Endothelial cell of umbilical vein (primary cell): ENCODE measurements around the gene PACS1.

Experiments used
- CTCF ChIP-seq, 2 donors: IDR thresholded peaks; 1 replicate in 1 of 2; 2 replicates in 1 of 2; pipeline ENCODE4 v1.5.1; 2011; ENCODE audit warnings: low read length in 2 of 2, mild to moderate bottlenecking in 2 of 2, moderate library complexity in 2 of 2, control low read depth in 1 of 2, inconsistent platforms in 1 of 2, low read depth in 1 of 2; ENCODE audit not compliant: insufficient read depth in 1 of 2; ENCODE audit errors: extremely low read depth in 1 of 2
- EZH2 ChIP-seq: IDR thresholded peaks from 2 replicates; pipeline ENCODE4 v1.6.1; 2012; ENCODE audit warnings: borderline replicate concordance, low read depth, mild to moderate bottlenecking, moderate library complexity, low read length, inconsistent platforms; ENCODE audit not compliant: severe bottlenecking
- MAX ChIP-seq: IDR thresholded peaks from 2 replicates; pipeline ENCODE4 v1.6.1; 2011; ENCODE audit not compliant: insufficient read depth, insufficient read length
- POLR2A ChIP-seq: IDR thresholded peaks from 2 replicates; pipeline ENCODE4 v1.6.1; 2012; ENCODE audit warnings: low read depth, mild to moderate bottlenecking, control low read depth, low read length
- POLR2AphosphoS5 ChIP-seq: IDR thresholded peaks from 2 replicates; pipeline ENCODE4 v1.6.1; 2012; ENCODE audit warnings: low read depth, mild to moderate bottlenecking, control low read depth, low read length, moderate library complexity; ENCODE audit not compliant: insufficient read depth

DNA sequence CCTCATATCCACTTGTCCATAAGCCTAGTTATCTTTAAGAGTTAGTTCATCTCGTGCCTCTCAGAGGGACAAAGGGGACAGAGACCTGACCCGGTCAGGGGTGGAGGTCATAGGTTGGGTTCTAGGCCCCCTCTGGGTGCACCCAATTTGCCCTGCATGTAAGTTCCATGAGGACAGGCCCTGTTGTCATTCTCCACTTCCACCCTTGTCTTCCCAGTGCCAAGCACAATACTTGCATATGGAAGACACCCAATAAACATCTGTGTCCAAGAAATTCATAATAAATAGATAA lies 220.2 kb downstream of the PACS1 start:
- TF ChIP-seq CTCF (IDR thresholded peaks at IDR 0.05; ENCODE audit: extremely low read depth in 1 of 2, insufficient read depth in 1 of 2, low read depth in 1 of 2, low read length in 2 of 2) (no peak), POLR2AphosphoS5 (no peak), MAX (no peak), POLR2A (no peak), EZH2 (no peak)
